C4-2B (cell line): ENCODE measurements around the gene CCNL2.

Source experiments
- ZFX ChIP-seq: fragments of 450-650 bp; IDR thresholded peaks from 2 replicates; pipeline ENCODE4 v1.6.1; 2017
- TF ChIP-seq, protein P1 (sequence below): fragments of 450-650 bp; conservative IDR thresholded peaks from 2 replicates; pipeline ENCODE4 v1.5.1; 2017; ENCODE audit warnings: mild to moderate bottlenecking

- TF ChIP-seq, protein P1, sequence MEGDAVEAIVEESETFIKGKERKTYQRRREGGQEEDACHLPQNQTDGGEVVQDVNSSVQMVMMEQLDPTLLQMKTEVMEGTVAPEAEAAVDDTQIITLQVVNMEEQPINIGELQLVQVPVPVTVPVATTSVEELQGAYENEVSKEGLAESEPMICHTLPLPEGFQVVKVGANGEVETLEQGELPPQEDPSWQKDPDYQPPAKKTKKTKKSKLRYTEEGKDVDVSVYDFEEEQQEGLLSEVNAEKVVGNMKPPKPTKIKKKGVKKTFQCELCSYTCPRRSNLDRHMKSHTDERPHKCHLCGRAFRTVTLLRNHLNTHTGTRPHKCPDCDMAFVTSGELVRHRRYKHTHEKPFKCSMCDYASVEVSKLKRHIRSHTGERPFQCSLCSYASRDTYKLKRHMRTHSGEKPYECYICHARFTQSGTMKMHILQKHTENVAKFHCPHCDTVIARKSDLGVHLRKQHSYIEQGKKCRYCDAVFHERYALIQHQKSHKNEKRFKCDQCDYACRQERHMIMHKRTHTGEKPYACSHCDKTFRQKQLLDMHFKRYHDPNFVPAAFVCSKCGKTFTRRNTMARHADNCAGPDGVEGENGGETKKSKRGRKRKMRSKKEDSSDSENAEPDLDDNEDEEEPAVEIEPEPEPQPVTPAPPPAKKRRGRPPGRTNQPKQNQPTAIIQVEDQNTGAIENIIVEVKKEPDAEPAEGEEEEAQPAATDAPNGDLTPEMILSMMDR, result no peak
- TF ChIP-seq ZFX, result no peak
These were observed 62.0 kb downstream of the CCNL2 start for GRCh38 chr1:1336931-1337792.
